NT2/D1 (cell line): ENCODE results near the gene SCAPER.

Experiments
- YY1 ChIP-seq: IDR thresholded peaks from 2 replicates; pipeline ENCODE4 v1.6.1; 2011; ENCODE audit not compliant: insufficient read length, insufficient read depth
- ZNF274 ChIP-seq: IDR thresholded peaks from 2 replicates; pipeline ENCODE4 v1.6.1; 2011; ENCODE audit warnings: mild to moderate bottlenecking, low read depth, low read length

DNA sequence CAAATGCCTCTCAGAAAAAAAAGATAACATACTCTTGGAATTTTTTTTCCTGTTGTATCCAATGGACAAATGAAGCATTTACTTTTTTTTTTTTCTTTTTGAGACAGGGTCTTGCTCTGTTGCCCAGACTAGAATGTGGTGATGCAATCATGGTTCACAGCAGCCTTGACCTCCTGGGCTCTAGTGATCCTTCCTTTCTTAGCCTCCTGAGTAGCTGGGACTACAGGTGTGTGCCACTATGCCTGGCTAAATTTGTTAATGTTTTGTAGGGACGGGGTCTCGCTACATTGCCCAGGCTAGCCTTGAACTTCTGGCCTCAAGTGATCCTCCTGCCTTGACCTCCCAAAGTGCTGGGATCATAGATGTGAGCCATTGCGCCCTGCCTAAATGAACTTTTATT, 401.3 kb downstream of the SCAPER start:
- TF ChIP-seq ZNF274 (no peak), YY1 (no peak)
